ENCODE data around the gene TSTD1. TPM values are rescaled to one million over a fixed set of nuclear protein-coding genes. Genes with fewer than 3 reads are reported as not detected.

TSTD1 gene
- total and polyA plus RNA-seq, 7 donors: 2.5 to 33.9 (median 10.4) TPM

DNA sequence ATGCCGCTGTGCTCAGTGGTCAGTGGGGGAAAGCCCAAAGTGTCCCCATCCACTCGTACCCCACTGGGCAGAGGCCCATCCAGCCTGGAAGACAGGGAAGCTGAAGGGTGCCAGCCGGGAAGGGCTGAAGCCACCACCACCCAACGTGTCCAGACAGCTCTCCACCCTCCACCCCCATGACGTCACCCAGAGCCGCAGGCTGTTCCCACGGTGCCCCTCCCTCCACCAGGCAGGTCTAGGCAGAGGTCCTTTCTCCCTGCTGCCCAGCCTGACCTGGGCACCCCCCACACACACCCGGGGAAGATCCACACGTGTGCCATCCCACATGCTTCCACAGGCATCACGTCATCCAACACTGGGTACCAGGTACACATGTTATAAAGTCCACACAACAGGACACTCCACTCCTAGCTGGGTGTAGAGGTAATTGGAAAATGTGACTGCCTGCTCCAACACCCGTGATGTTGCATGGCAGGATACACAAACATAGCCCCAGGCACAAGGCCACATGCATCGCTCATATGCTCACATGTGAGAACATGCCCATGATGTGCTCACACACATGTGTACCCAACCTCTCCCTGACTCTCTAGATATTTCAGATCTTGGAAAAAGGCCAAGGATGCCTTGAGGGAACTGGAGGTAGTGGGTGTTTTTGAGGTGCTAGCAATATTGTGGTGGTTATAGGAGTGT is 36.1 kb upstream of the TSTD1 start:
- no peak for DNase-seq
- Histone ChIP-seq H3K4me1 (no peaks in the 10 kb centered on the region), H3K9me3 (no peaks in the 10 kb centered on the region), H3K27ac (no peak overlapping the region), H3K36me3 (ENCODE audit: insufficient read depth in 1 of 2, low read depth in 1 of 2) (no peaks in the 10 kb centered on the region), H3K27me3 (ENCODE audit: insufficient read depth in 3 of 3, low read length in 2 of 3) (peaks cover 0 to 3% (median 0%) of the 10 kb centered on the region in 3 donors), H3K4me3 (no peak overlapping the region)
- whole genome bisulfite sequencing, 3 donors: 70 to 82% (median 76%) methylated on average over 12 of the region's 12 CpGs
- ATAC-seq: no peak
- intact Hi-C loops (cut with DNase I): loop anchor here in 1 of 2 donors (5.0 kb wide), 1 partner anchor 62 kb away; no protein-coding TSS in a partner anchor
- TF ChIP-seq, protein P1, sequence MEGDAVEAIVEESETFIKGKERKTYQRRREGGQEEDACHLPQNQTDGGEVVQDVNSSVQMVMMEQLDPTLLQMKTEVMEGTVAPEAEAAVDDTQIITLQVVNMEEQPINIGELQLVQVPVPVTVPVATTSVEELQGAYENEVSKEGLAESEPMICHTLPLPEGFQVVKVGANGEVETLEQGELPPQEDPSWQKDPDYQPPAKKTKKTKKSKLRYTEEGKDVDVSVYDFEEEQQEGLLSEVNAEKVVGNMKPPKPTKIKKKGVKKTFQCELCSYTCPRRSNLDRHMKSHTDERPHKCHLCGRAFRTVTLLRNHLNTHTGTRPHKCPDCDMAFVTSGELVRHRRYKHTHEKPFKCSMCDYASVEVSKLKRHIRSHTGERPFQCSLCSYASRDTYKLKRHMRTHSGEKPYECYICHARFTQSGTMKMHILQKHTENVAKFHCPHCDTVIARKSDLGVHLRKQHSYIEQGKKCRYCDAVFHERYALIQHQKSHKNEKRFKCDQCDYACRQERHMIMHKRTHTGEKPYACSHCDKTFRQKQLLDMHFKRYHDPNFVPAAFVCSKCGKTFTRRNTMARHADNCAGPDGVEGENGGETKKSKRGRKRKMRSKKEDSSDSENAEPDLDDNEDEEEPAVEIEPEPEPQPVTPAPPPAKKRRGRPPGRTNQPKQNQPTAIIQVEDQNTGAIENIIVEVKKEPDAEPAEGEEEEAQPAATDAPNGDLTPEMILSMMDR (IDR thresholded peaks at IDR 0.05): no peak

DNA sequence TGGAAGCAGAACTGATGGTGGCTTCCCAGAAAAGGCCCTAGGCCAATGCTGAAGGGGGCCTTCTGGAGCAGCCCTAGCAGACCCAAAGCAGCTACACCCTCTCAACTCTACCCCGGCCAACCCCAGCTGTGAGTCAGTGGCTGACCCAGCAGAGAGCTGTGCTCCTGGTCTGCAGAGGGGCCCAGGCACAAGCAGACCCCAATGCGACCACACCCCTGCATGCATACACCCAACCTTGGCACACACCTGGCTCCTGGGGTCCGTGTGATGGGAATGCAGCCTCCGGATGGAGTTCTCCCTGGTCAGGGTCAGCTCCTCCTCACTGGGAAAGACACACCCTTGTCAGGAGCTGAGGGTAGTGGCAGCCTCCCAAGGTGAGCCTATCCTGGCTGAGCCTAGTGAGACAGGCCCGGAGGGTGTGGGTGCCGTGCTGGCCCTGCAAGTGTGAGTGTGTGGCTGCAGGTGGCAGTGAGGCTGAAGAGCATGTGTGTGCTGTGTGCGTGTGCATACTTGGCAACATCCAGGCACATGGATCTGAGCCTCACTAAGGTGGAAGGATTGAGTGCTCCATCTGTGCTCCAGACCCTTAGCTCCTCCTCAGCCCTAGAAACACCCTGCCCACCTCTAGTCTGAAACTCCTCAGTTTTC is 34.8 kb upstream of the TSTD1 start:
- TF ChIP-seq, protein P1 (IDR thresholded peaks at IDR 0.05): no peak
- Histone ChIP-seq H3K27me3 (ENCODE audit: insufficient read depth in 3 of 3, low read length in 2 of 3) (no peaks in the 10 kb centered on the region), H3K4me3 (no peak overlapping the region), H3K4me1 (no peaks in the 10 kb centered on the region), H3K27ac (no peak overlapping the region), H3K9me3 (no peaks in the 10 kb centered on the region), H3K36me3 (ENCODE audit: insufficient read depth in 1 of 2, low read depth in 1 of 2) (no peaks in the 10 kb centered on the region)
- intact Hi-C loops (cut with DNase I): loop anchor here in 1 of 2 donors (5.0 kb wide), 1 partner anchor 64 kb away; no protein-coding TSS in a partner anchor
- ATAC-seq: no peak
- 67 to 71% (median 69%) methylated on average over 7 of the region's 7 CpGs for WGBS, 3 donors
- DNase-seq: no peak

- TF ChIP-seq, protein P1 (IDR thresholded peaks at IDR 0.05): no peak
- WGBS, 3 donors: 87 to 92% (median 92%) methylated on average over 19 of the region's 19 CpGs
- H3K9me3 ChIP-seq: no peaks in the 10 kb centered on the region
- no peaks in the 10 kb centered on the region for H3K4me1 ChIP-seq
- H3K36me3 ChIP-seq (ENCODE audit: insufficient read depth in 1 of 2, low read depth in 1 of 2): no peaks in the 10 kb centered on the region
- no peak overlapping the region for H3K4me3 ChIP-seq
- intact Hi-C loops (cut with DNase I): loop anchor here in 1 of 2 donors (5.0 kb wide), 1 partner anchor 64 kb away; no protein-coding TSS in a partner anchor
- no peak overlapping the region for H3K27ac ChIP-seq
- no peak for ATAC-seq
- DNase-seq: no peak
- no peaks in the 10 kb centered on the region for H3K27me3 ChIP-seq (ENCODE audit: insufficient read depth in 3 of 3, low read length in 2 of 3)
These were observed 34.1 kb upstream of the TSTD1 start for GRCh38 chr1:161072751-161073449.

DNA sequence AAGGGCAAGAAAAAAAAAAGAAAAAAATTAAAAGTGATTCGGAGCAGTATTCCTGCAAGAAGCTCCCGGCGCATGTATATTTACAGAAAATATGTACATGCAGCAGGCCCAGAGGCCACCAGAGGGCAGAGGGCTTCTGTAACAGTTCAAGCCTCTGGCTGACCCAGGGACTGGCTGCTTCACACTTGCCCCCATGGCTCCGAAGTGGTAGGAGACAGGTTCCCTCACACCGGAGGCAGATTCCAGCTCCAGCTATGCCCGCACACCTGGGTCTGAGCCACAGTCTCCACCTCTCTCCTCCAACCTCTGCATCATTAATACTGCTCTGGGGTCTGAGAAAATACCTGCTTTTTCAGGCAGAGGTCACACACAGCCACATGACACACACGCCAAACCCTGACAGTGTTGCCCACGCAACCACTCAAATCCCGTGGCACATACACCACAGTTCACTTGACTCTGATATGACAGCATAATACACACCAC is 33.2 kb upstream of the TSTD1 start:
- 64 to 70% (median 69%) methylated on average over 9 of the region's 9 CpGs for WGBS, 3 donors

More for the DNA sequence above, 33.2 kb upstream of the TSTD1 start:
- intact Hi-C loops (cut with DNase I): loop anchor here in 1 of 2 donors (5.0 kb wide), 1 partner anchor 65 kb away; no protein-coding TSS in a partner anchor
- H3K9me3 ChIP-seq: no peaks in the 10 kb centered on the region
- H3K4me3 ChIP-seq: no peak overlapping the region
- H3K27me3 ChIP-seq (ENCODE audit: insufficient read depth in 3 of 3, low read length in 2 of 3): no peaks in the 10 kb centered on the region
- DNase-seq (peak; percentile 59 to 72), ATAC-seq (peak; percentile 33 to 67 (median 55))
- H3K4me1 ChIP-seq: no peaks in the 10 kb centered on the region
- H3K27ac ChIP-seq: no peak overlapping the region
- H3K36me3 ChIP-seq (ENCODE audit: insufficient read depth in 1 of 2, low read depth in 1 of 2): no peaks in the 10 kb centered on the region
- TF ChIP-seq, protein P1 (IDR thresholded peaks at IDR 0.05): peak; percentile 44
